ENCODE measurements around the gene AATK. TPM values are rescaled to one million over a fixed set of nuclear protein-coding genes. Genes with fewer than 3 reads are reported as not detected.
"Not testable (repeated sequence)": the region's sequence is repeated elsewhere in the genome, so short reads cannot be mapped to it uniquely, and the experiment has no call there.

Gene AATK
- total RNA-seq, 1 experiment from 2014 or later: 0.46 TPM

- H4K20me1 ChIP-seq (ENCODE audit: insufficient read depth): no peaks in the 10 kb centered on the region
- no peaks in the 10 kb centered on the region for H3K9me2 ChIP-seq (ENCODE audit: insufficient read depth)
- H2AFZ ChIP-seq: no peak overlapping the region
- no peaks in the 10 kb centered on the region for H3F3A ChIP-seq (ENCODE audit: insufficient read depth, low read depth)
- TF ChIP-seq EZH2 (IDR thresholded peaks at IDR 0.05; ENCODE audit: low read depth): no peak
- no peak for TF ChIP-seq CTCF (conservative IDR thresholded peaks at IDR 0.05)
- H3K27ac ChIP-seq: no peak overlapping the region
- no peaks in the 10 kb centered on the region for H3K9me3 ChIP-seq (ENCODE audit: insufficient read depth, low read depth)
- POLR2A ChIA-PET (ENCODE audit: unreplicated experiment): interaction anchor here (0.5 kb wide), 1 partner anchor 1551 kb away, joined by 32 read pairs; no protein-coding TSS in a partner anchor
- BruUV-seq (replicated peaks): no TSS peak
- no peaks in the 10 kb centered on the region for H3K27me3 ChIP-seq (ENCODE audit: insufficient read depth, low read depth)
- CTCF ChIA-PET: no interaction called here
- intact Hi-C loops (cut with micrococcal nuclease; ENCODE audit: unreplicated experiment): no loop called here
- no peaks in the 10 kb centered on the region for H3K36me3 ChIP-seq (ENCODE audit: low read depth)
- no peak overlapping the region for H3K4me2 ChIP-seq
- no peaks in the 10 kb centered on the region for H3K79me2 ChIP-seq (ENCODE audit: low read depth)
- H3K4me3 ChIP-seq: no peak overlapping the region
- no peaks in the 10 kb centered on the region for H3K4me1 ChIP-seq (replicated peaks; ENCODE audit: insufficient read depth)
- DNase-seq: no peak
Measured at GRCh38 chr17:81082177-81083073, 83.6 kb downstream of the AATK start.

- H3K27ac ChIP-seq: no peak overlapping the region
- no peak for DNase-seq
- H3K9me2 ChIP-seq (ENCODE audit: insufficient read depth): no peaks in the 10 kb centered on the region
- H3K36me3 ChIP-seq (ENCODE audit: low read depth): no peaks in the 10 kb centered on the region
- intact Hi-C loops (cut with micrococcal nuclease; ENCODE audit: unreplicated experiment): no loop called here
- ChIA-PET POLR2A (ENCODE audit: unreplicated experiment) (no interaction called here), CTCF (no interaction called here)
- no peaks in the 10 kb centered on the region for H4K20me1 ChIP-seq (ENCODE audit: insufficient read depth)
- no peaks in the 10 kb centered on the region for H3K27me3 ChIP-seq (ENCODE audit: insufficient read depth, low read depth)
- no peaks in the 10 kb centered on the region for H3K9me3 ChIP-seq (ENCODE audit: insufficient read depth, low read depth)
- no peak overlapping the region for H3K4me3 ChIP-seq
- no peaks in the 10 kb centered on the region for H3F3A ChIP-seq (ENCODE audit: insufficient read depth, low read depth)
- no peaks in the 10 kb centered on the region for H3K79me2 ChIP-seq (ENCODE audit: low read depth)
- H3K4me2 ChIP-seq: no peak overlapping the region
- TF ChIP-seq EZH2 (IDR thresholded peaks at IDR 0.05; ENCODE audit: low read depth) (no peak), CTCF (conservative IDR thresholded peaks at IDR 0.05) (no peak)
- no peaks in the 10 kb centered on the region for H3K4me1 ChIP-seq (replicated peaks; ENCODE audit: insufficient read depth)
- H2AFZ ChIP-seq: no peak overlapping the region
- BruUV-seq (replicated peaks): no TSS peak
Measured at GRCh38 chr17:81081222-81082176, 84.5 kb downstream of the AATK start.

- H4K20me1 ChIP-seq (ENCODE audit: insufficient read depth): no peaks in the 10 kb centered on the region
- BruUV-seq (replicated peaks): no TSS peak
- H3K27ac ChIP-seq: no peak overlapping the region
- no peaks in the 10 kb centered on the region for H3K4me1 ChIP-seq (replicated peaks; ENCODE audit: insufficient read depth)
- H3K4me2 ChIP-seq: no peak overlapping the region
- H3K79me2 ChIP-seq (ENCODE audit: low read depth): no peaks in the 10 kb centered on the region
- no peaks in the 10 kb centered on the region for H3K9me3 ChIP-seq (ENCODE audit: insufficient read depth, low read depth)
- H3K27me3 ChIP-seq (ENCODE audit: insufficient read depth, low read depth): no peaks in the 10 kb centered on the region
- TF ChIP-seq CTCF (conservative IDR thresholded peaks at IDR 0.05): no peak
- no peak for TF ChIP-seq EZH2 (IDR thresholded peaks at IDR 0.05; ENCODE audit: low read depth)
- no peaks in the 10 kb centered on the region for H3K36me3 ChIP-seq (ENCODE audit: low read depth)
- intact Hi-C loops (cut with micrococcal nuclease; ENCODE audit: unreplicated experiment): no loop called here
- H3F3A ChIP-seq (ENCODE audit: insufficient read depth, low read depth): no peaks in the 10 kb centered on the region
- CTCF ChIA-PET: no interaction called here
- H3K9me2 ChIP-seq (ENCODE audit: insufficient read depth): no peaks in the 10 kb centered on the region
- H2AFZ ChIP-seq: no peak overlapping the region
- DNase-seq: no peak
- no peak overlapping the region for H3K4me3 ChIP-seq
- POLR2A ChIA-PET (ENCODE audit: unreplicated experiment): no interaction called here
Measured at GRCh38 chr17:81080019-81080418, 86.0 kb downstream of the AATK start.

GRCh38 chr17:81078026-81078913 is 87.8 kb downstream of the AATK start:
- H3K4me1 ChIP-seq (replicated peaks; ENCODE audit: insufficient read depth); POLR2A ChIA-PET (ENCODE audit: unreplicated experiment); CTCF ChIA-PET; H3K4me3 ChIP-seq; H2AFZ ChIP-seq; intact Hi-C loops (cut with micrococcal nuclease; ENCODE audit: unreplicated experiment); H4K20me1 ChIP-seq (ENCODE audit: insufficient read depth); DNase-seq; BruUV-seq (replicated peaks); H3F3A ChIP-seq (ENCODE audit: insufficient read depth, low read depth); H3K27me3 ChIP-seq (ENCODE audit: insufficient read depth, low read depth); H3K36me3 ChIP-seq (ENCODE audit: low read depth); H3K79me2 ChIP-seq (ENCODE audit: low read depth); H3K9me2 ChIP-seq (ENCODE audit: insufficient read depth); H3K27ac ChIP-seq; H3K9me3 ChIP-seq (ENCODE audit: insufficient read depth, low read depth); H3K4me2 ChIP-seq: not testable (repeated sequence)
